HepG2 (cell line): ENCODE measurements around the gene ACAN. TPM values are rescaled to one million over a fixed set of nuclear protein-coding genes. Genes with fewer than 3 reads are reported as not detected.

Source experiments
- ATAC-seq: fragments of 200-7000 bp; cut with Tn5 transposase; 3 replicates; pipeline ENCODE4 v1.9.1; 2020; ENCODE audit warnings: mild to moderate bottlenecking, moderate library complexity
- BruUV-seq: library from RNA; stranded (reverse); fragments of 400-500 nt; replicated peaks from 2 replicates; lab custom pipeline; 2021; lab: Mats Ljungman, UMichigan
- CTCF ChIA-PET: fragments of 300-600 bp; formaldehyde crosslinking; extraction: SDS; loops from one replicate; lab custom pipeline; 2021; ENCODE audit warnings: low total read pairs, inconsistent platforms, low intra/inter-chr PET ratio; lab: Yijun Ruan, JAX
- POLR2A ChIA-PET: fragments of 350-600 bp; sonication (Branson Sonifier 250); formaldehyde crosslinking; loops from one replicate; lab custom pipeline; 2020; ENCODE audit warnings: antibody characterized with exemption, inconsistent platforms; lab: Yijun Ruan, JAX
- DNase-seq: peaks from one replicate; pipeline ENCODE4 v3.0.0-alpha.2; 2015; ENCODE audit warnings: low spot score
- FAIRE-seq: peaks from 3 replicates; lab custom pipeline; 2011; peaks lifted over from hg19 to GRCh38; lab: Jason Lieb, UNC
- H2AFZ ChIP-seq: one replicate; pipeline ENCODE4 v1.6.1; 2011; ENCODE audit warnings: low read length, inconsistent platforms
- H3K27ac ChIP-seq: fragments of 300-600 bp; 3 replicates; pipeline ENCODE4 v1.8.0; 2011; ENCODE audit warnings: mixed run types, mild to moderate bottlenecking, mixed read lengths, low read length, inconsistent platforms; ENCODE audit not compliant: insufficient read depth; ENCODE audit errors: extremely low read length
- H3K27me3 ChIP-seq, 2 experiments: fragments of 200-600 bp in 1 of 2; 2 replicates in 1 of 2; 3 replicates in 1 of 2; pipeline versions ENCODE4 v1.6.0 to v1.8.0; 2011; ENCODE audit warnings: low read length in 2 of 2, mild to moderate bottlenecking in 2 of 2, moderate library complexity in 2 of 2, inconsistent platforms in 1 of 2; ENCODE audit not compliant: insufficient read depth in 2 of 2, control insufficient read depth in 1 of 2
- H3K36me3 ChIP-seq, 2 experiments: fragments of 200-600 bp in 1 of 2; replicated peaks in 1 of 2; 2 replicates in 1 of 2; 3 replicates in 1 of 2; pipeline versions ENCODE4 v1.5.1 to v1.8.0; 2011; ENCODE audit warnings: low read length in 2 of 2, inconsistent platforms in 1 of 2; ENCODE audit not compliant: insufficient read depth in 2 of 2, control insufficient read depth in 1 of 2
- H3K4me1 ChIP-seq: 2 replicates; pipeline ENCODE4 v1.5.1; 2012; ENCODE audit warnings: low read length, inconsistent platforms; ENCODE audit not compliant: insufficient read depth
- H3K4me2 ChIP-seq: 2 replicates; pipeline ENCODE4 v1.6.0; 2011; ENCODE audit warnings: low read depth, low read length, inconsistent platforms
- H3K4me3 ChIP-seq, 3 experiments: fragments of 200-600 bp in 1 of 3; sonication (generic), shearing (Covaris generic) in 1 of 3; replicated peaks in 1 of 3; 2 replicates each; pipeline ENCODE4 v1.5.1; 2011 to 2016; ENCODE audit warnings: low read length in 3 of 3, inconsistent platforms in 2 of 3, low read depth in 2 of 3, mild to moderate bottlenecking in 2 of 3, control low read depth in 1 of 3, mixed read lengths in 1 of 3; ENCODE audit not compliant: insufficient read depth in 1 of 3
- H3K79me2 ChIP-seq: one replicate; pipeline ENCODE4 v1.6.1; 2011; ENCODE audit warnings: low read length, inconsistent platforms; ENCODE audit not compliant: insufficient read depth
- H3K9ac ChIP-seq: 2 replicates; pipeline ENCODE4 v1.6.0; 2011; ENCODE audit warnings: mild to moderate bottlenecking, low read depth, low read length, inconsistent platforms; ENCODE audit not compliant: insufficient read depth
- H3K9me3 ChIP-seq: 2 replicates; pipeline ENCODE4 v1.5.1; 2012; ENCODE audit warnings: mild to moderate bottlenecking, low read length
- H4K20me1 ChIP-seq: 2 replicates; pipeline ENCODE4 v1.6.0; 2011; ENCODE audit warnings: inconsistent platforms, mild to moderate bottlenecking, low read length, moderate library complexity; ENCODE audit not compliant: insufficient read depth
- HNF4G ChIP-seq, 2 experiments: sonication (generic) in 1 of 2; formaldehyde crosslinking in 1 of 2; IDR thresholded peaks; 2 replicates each; pipeline versions ENCODE4 v1.4.0 to v1.6.1; 2011 to 2020; ENCODE audit warnings: borderline replicate concordance in 2 of 2, low read depth in 2 of 2, mild to moderate bottlenecking in 2 of 2, low read length in 1 of 2, missing genetic modification reagents in 1 of 2, moderate library complexity in 1 of 2
- MTF1 ChIP-seq: sonication (generic); formaldehyde crosslinking; IDR thresholded peaks from 2 replicates; pipeline ENCODE4 v1.5.0; 2020; ENCODE audit warnings: missing genetic modification reagents
- SALL1 ChIP-seq: sonication (generic); formaldehyde crosslinking; IDR thresholded peaks from 2 replicates; pipeline ENCODE4 v1.8.0; 2022; ENCODE audit warnings: mild to moderate bottlenecking, missing genetic modification reagents
- SMC3 ChIP-seq: IDR thresholded peaks from 2 replicates; pipeline ENCODE4 v1.6.1; 2011; ENCODE audit warnings: low read length, improper control_type of control experiment
- SPEN ChIP-seq: sonication (generic); formaldehyde crosslinking; IDR thresholded peaks from 2 replicates; pipeline ENCODE4 v1.5.1; 2020; ENCODE audit warnings: low read depth, mild to moderate bottlenecking, missing genetic modification reagents
- STAG1 ChIP-seq: sonication (generic); formaldehyde crosslinking; IDR thresholded peaks from 2 replicates; pipeline ENCODE4 v1.4.0; 2020; ENCODE audit warnings: missing genetic modification reagents
- THRA ChIP-seq: sonication (generic); formaldehyde crosslinking; IDR thresholded peaks from 2 replicates; pipeline ENCODE4 v1.4.0; 2020; ENCODE audit warnings: missing genetic modification reagents, borderline replicate concordance
- XRCC5 ChIP-seq: fragments of 200-400 bp; formaldehyde crosslinking; optimal IDR thresholded peaks from 2 replicates; pipeline ENCODE3; 2017; ENCODE audit warnings: mild to moderate bottlenecking, low read length
- ZNF12 ChIP-seq: sonication (generic); formaldehyde crosslinking; IDR thresholded peaks from 2 replicates; pipeline ENCODE4 v1.5.0; 2020; ENCODE audit warnings: missing genetic modification reagents
- WGBS: methylation state at CpG from one replicate; pipeline ENCODE4 v1.1.6; 2017; ENCODE audit warnings: low lambda C conversion rate; 5-methylcytosine and 5-hydroxymethylcytosine counted together
- in situ Hi-C: cut with HindIII; loops from 2 replicates; pipeline ENCODE4 v1.10.0; 2017; ENCODE audit warnings: low pct_unique_long_range_greater_than_20kb; ENCODE audit not compliant: extremely low pct_ligation_motif_present
- intact Hi-C: fragments of 100-400 bp; cut with micrococcal nuclease; formaldehyde crosslinking; loops from one replicate; pipeline ENCODE4 v1.10.0; 2022; ENCODE audit not compliant: unreplicated experiment
- polyA plus RNA-seq, 8 experiments: library from polyadenylated mRNA; depleted of rRNA in 3 of 8; stranded (reverse) in 7 of 8; unstranded in 1 of 8; fragments of >200 nt; fragmentation: Illumina TruSeq in 4 of 8; extraction: Trizol in 4 of 8; gene quantifications; 2 replicates each; pipeline versions ENCODE4 v1.2.1 to v1.2.3, GENCODE V29; 2011 to 2016; ENCODE audit warnings: low read depth in 4 of 8, missing spikeins in 1 of 8, mixed read lengths in 1 of 8; ENCODE audit not compliant: insufficient read depth in 1 of 8
- total RNA-seq, 5 experiments: library from RNA; depleted of rRNA; stranded (reverse); fragments of >200 nt; fragmentation: Illumina TruSeq; extraction: Trizol; gene quantifications; 2 replicates each; pipeline ENCODE4 v1.2.3, GENCODE V29; 2016; ENCODE audit warnings: low read depth in 1 of 5
- TF ChIP-seq, protein P1 (sequence below): sonication (generic); formaldehyde crosslinking; IDR thresholded peaks from 2 replicates; pipeline ENCODE4 v1.5.0; 2020; ENCODE audit warnings: missing genetic modification reagents
- TF ChIP-seq, protein P2 (sequence below): sonication (generic); formaldehyde crosslinking; IDR thresholded peaks from 2 replicates; pipeline ENCODE4 v1.4.0; 2020; ENCODE audit warnings: missing genetic modification reagents

The ACAN gene
- total and polyA plus RNA-seq, 2 of the 13 experiments (the other 11 are each of a cell fraction or from before 2014, with no cell fraction given) = not detected

DNA sequence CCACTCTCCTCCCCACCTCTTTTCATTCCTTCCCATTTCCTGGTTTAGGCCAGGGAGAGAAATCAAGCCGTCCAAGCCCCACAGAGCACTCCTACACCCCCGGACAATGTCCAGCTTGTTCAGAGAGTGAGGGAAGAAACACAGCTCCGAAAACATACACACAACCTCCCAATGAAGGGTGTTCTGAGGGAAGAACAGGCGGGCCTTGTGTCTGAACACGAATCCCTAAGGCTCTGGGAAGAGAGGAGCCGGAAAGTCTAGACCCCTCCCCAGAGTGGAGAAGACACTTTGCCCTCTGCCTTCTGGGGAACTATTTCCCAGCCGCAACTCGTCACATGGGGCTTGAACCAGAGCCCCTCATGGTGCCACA lies 30.5 kb downstream of the ACAN start:
- Histone ChIP-seq H3K27me3 (peaks cover 0 to 12% of the 10 kb centered on the region in 2 experiments; a peak in 2 of 5 replicates), H3K4me3 (no peak overlapping the region), H3K79me2 (no peaks in the 10 kb centered on the region), H2AFZ (no peak overlapping the region), H3K4me2 (no peak overlapping the region), H3K36me3 (no peaks in the 10 kb centered on the region), H3K9ac (no peak overlapping the region), H3K9me3 (no peaks in the 10 kb centered on the region), H3K4me1 (no peaks in the 10 kb centered on the region), H3K27ac (no peak overlapping the region), H4K20me1 (no peaks in the 10 kb centered on the region)
- BruUV-seq = no TSS peak
- ChIA-PET CTCF (interaction anchor here (1.1 to 1.8 kb wide), 3 partner anchors 176 to 384 kb away, joined by 3 to 6 read pairs (median 4); no protein-coding TSS in a partner anchor), POLR2A (no interaction called here)
- TF ChIP-seq MTF1 (CRISPR knock-in tag) = no peak
- 25% methylated on average over 6 of the region's 8 CpGs for WGBS
- ATAC-seq (no peak), DNase-seq (no peak), FAIRE-seq (no peak)
- in situ Hi-C loops = loop anchor here (10.0 kb wide), 1 partner anchor 359 kb away; no protein-coding TSS in a partner anchor
- intact Hi-C loops = loop anchor here (1.0 to 10.0 kb wide), 2 partner anchors 176 to 209 kb away; partner anchors contain the start of gene AEN

DNA sequence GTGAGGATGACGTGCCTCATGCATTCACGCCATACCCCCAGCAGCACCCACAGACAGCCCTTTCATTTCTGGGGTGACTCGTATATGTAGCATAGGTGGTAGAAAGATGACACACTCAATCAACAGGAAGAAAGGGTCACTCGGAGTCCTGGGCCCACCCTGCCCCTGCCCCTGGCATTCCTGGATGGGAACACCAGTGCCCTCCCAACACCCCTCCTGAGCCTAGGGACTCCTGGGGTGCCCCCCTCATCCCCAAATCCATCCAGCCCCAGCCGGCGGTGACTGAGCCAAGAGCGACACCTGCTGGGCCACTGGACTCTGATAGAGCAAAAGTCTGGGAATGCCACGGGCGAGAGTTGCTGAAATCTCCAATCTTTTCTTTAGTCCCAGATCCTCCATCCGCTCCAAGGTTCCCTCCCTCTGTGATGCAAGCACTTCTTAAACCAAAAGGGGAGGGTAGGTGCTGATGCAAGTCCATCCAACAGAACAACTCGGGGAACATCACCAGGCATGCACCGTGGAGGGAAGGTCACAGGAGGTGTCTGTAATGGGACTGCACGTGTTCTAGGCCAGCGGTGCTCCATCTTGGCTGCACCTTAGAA lies 31.1 kb downstream of the ACAN start:
- Histone ChIP-seq H3K27me3 (peaks cover 0 to 9% of the 10 kb centered on the region in 2 experiments; a peak in 2 of 5 replicates), H3K36me3 (no peaks in the 10 kb centered on the region), H3K4me1 (no peaks in the 10 kb centered on the region), H4K20me1 (no peaks in the 10 kb centered on the region), H3K9ac (no peak overlapping the region), H2AFZ (no peak overlapping the region), H3K79me2 (no peaks in the 10 kb centered on the region), H3K4me3 (no peak overlapping the region), H3K27ac (no peak overlapping the region), H3K4me2 (no peak overlapping the region), H3K9me3 (no peaks in the 10 kb centered on the region)
- ChIA-PET CTCF (interaction anchor here (0.8 to 1.8 kb wide), 4 partner anchors 177 to 384 kb away, joined by 3 to 6 read pairs (median 4); no protein-coding TSS in a partner anchor), POLR2A (no interaction called here)
- in situ Hi-C loops = loop anchor here (10.0 kb wide), 1 partner anchor 360 kb away; no protein-coding TSS in a partner anchor
- ATAC-seq = peak; percentile 83
- no peak for FAIRE-seq
- WGBS = 5% methylated on average over 7 of the region's 14 CpGs
- no peak for DNase-seq
- intact Hi-C loops = loop anchor here (1.0 to 10.0 kb wide), 2 partner anchors 177 to 210 kb away; partner anchors contain the start of gene AEN
- BruUV-seq = no TSS peak
- TF ChIP-seq STAG1 (CRISPR knock-in tag) (peak; percentile 86), SPEN (no peak), SALL1 (CRISPR knock-in tag) (0 out of 2 replicates have a peak, but pooled peaks have one; percentile 25), HNF4G (IDR thresholded peaks at IDR 0.05; ENCODE audit: borderline replicate concordance, low read depth, low read length) (peak; percentile 31; the same call in 1 of the 2 replicates), HNF4G (CRISPR knock-in tag; IDR thresholded peaks at IDR 0.05; ENCODE audit: borderline replicate concordance, low read depth) (no peak), ZNF12 (CRISPR knock-in tag) (no peak), THRA (CRISPR knock-in tag) (no peak), XRCC5 (peak; percentile 24), SMC3 (peak; percentile 34; the same call in 1 of the 2 replicates)
- TF ChIP-seq, protein P1, sequence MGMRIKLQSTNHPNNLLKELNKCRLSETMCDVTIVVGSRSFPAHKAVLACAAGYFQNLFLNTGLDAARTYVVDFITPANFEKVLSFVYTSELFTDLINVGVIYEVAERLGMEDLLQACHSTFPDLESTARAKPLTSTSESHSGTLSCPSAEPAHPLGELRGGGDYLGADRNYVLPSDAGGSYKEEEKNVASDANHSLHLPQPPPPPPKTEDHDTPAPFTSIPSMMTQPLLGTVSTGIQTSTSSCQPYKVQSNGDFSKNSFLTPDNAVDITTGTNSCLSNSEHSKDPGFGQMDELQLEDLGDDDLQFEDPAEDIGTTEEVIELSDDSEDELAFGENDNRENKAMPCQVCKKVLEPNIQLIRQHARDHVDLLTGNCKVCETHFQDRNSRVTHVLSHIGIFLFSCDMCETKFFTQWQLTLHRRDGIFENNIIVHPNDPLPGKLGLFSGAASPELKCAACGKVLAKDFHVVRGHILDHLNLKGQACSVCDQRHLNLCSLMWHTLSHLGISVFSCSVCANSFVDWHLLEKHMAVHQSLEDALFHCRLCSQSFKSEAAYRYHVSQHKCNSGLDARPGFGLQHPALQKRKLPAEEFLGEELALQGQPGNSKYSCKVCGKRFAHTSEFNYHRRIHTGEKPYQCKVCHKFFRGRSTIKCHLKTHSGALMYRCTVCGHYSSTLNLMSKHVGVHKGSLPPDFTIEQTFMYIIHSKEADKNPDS (CRISPR knock-in tag) = no peak
- TF ChIP-seq, protein P2, sequence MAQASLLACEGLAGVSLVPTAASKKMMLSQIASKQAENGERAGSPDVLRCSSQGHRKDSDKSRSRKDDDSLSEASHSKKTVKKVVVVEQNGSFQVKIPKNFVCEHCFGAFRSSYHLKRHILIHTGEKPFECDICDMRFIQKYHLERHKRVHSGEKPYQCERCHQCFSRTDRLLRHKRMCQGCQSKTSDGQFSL = no peak
